ENCODE data around the gene ANXA1.

DNA sequence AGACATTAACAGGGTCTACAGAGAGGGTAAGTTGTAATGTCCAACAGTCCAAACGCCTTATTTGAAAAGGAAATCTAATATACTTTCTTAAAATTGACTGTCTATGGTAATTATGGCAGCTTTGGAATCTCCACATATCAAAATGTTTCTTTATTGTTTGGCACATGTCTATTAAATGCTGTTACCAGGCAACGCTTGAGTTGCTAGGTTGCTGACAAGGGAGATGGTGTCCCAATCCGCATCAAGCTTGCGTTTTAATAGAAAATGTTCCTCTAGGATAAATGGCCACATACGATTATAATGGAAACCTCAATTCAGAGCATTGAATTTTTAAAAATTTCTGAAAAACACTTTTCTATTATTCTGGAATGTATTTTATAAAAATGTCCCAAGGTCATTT is 9.2 kb downstream of the ANXA1 start:
- TF ChIP-seq CTCF (IDR thresholded peaks at IDR 0.05): no peak
- no peak for TF ChIP-seq EP300 (IDR thresholded peaks at IDR 0.05)
- no peak for TF ChIP-seq POLR2A (IDR thresholded peaks at IDR 0.05)

All from sigmoid colon (tissue), 4 donors.